ENCODE measurements around the gene LARP4B.

LARP4B gene

GRCh38 chr10:767794-768193 lies 163.7 kb downstream of the LARP4B start:
- TF ChIP-seq CTCF (IDR thresholded peaks at IDR 0.05; ENCODE audit: extremely low read depth, missing control alignments): no peak
- no peak for DNase-seq (ENCODE audit: low spot score)

GRCh38 chr10:767211-767610 lies 164.3 kb downstream of the LARP4B start:
- no peak for DNase-seq (ENCODE audit: low spot score)
- TF ChIP-seq CTCF (IDR thresholded peaks at IDR 0.05; ENCODE audit: extremely low read depth, missing control alignments): no peak

GRCh38 chr10:761376-761775 lies 170.1 kb downstream of the LARP4B start:
- TF ChIP-seq CTCF (IDR thresholded peaks at IDR 0.05; ENCODE audit: extremely low read depth, missing control alignments): no peak
- no peak for DNase-seq (ENCODE audit: low spot score)

- no peak for TF ChIP-seq CTCF (IDR thresholded peaks at IDR 0.05; ENCODE audit: extremely low read depth, missing control alignments)
- no peak for DNase-seq (ENCODE audit: low spot score)
Observed at GRCh38 chr10:760622-761021, 170.9 kb downstream of the LARP4B start.

- no peak for DNase-seq (ENCODE audit: low spot score)
- TF ChIP-seq CTCF (IDR thresholded peaks at IDR 0.05; ENCODE audit: extremely low read depth, missing control alignments): no peak
Observed at GRCh38 chr10:759898-760477, 171.5 kb downstream of the LARP4B start.
